Mesodermal cell (in vitro differentiated cells): Measurements from ENCODE around the gene SQOR. TPM values are rescaled to one million over a fixed set of nuclear protein-coding genes. Genes with fewer than 3 reads are reported as not detected.
A peak's percentile ranks its signal among the peaks of the same experiment; 100 is the strongest.

Experiments
- H3K27ac ChIP-seq: 2 replicates; pipeline ENCODE4 v1.7.0; 2013; ENCODE audit warnings: mild to moderate bottlenecking, low read depth, low read length, moderate library complexity; ENCODE audit not compliant: severe bottlenecking
- H3K36me3 ChIP-seq: 2 replicates; pipeline ENCODE4 v1.7.1; 2013; ENCODE audit warnings: mild to moderate bottlenecking, low read length, moderate library complexity; ENCODE audit not compliant: control insufficient read depth, insufficient read depth
- H3K4me1 ChIP-seq: one replicate; pipeline ENCODE4 v1.7.1; 2013; ENCODE audit warnings: mild to moderate bottlenecking, low read length; ENCODE audit not compliant: insufficient read depth, control insufficient read depth, poor library complexity, severe bottlenecking
- H3K4me3 ChIP-seq: 2 replicates; pipeline ENCODE4 v1.7.0; 2013; ENCODE audit warnings: low read length, control low read depth, mild to moderate bottlenecking; ENCODE audit not compliant: insufficient read depth, poor library complexity, severe bottlenecking; ENCODE audit errors: extremely low read depth
- H3K9me3 ChIP-seq: 2 replicates; pipeline ENCODE4 v1.7.1; 2013; ENCODE audit warnings: mild to moderate bottlenecking, low read length, moderate library complexity; ENCODE audit not compliant: control insufficient read depth
- WGBS, 2 experiments: methylation state at CpG; one replicate each; pipeline ENCODE4 v1.1.5; 2013; ENCODE audit warnings: missing lambda C conversion rate in 2 of 2; ENCODE audit not compliant: insufficient coverage in 2 of 2; 5-methylcytosine and 5-hydroxymethylcytosine counted together
- polyA plus RNA-seq, 2 experiments: library from polyadenylated mRNA; stranded (reverse); fragments of 50-300 nt; gene quantifications; one replicate each; pipeline ENCODE4 v1.2.3, GENCODE V29; 2013

The SQOR gene
- polyA plus RNA-seq (2013, experiment 1 of 2) = 0.59 TPM
- polyA plus RNA-seq (2013, experiment 2 of 2) = 0.66 TPM

- Histone ChIP-seq H3K36me3 (no peaks in the 10 kb centered on the region), H3K4me1 (peaks cover 6% of the 10 kb centered on the region), H3K9me3 (no peaks in the 10 kb centered on the region), H3K27ac (no peak within 1 kb of the TSS), H3K4me3 (peak within 1 kb of the TSS; percentile 43)
- 6 to 7% methylated on average over 44 to 53 of the region's 53 CpGs for WGBS, 2 experiments
These were observed at the start of gene SQOR for GRCh38 chr15:45634432-45635190. TSS of gene SQOR (plus strand) at chr15:45635029. CDS start at chr15:45658924, 23,895 bp downstream.

- no peak overlapping the region for H3K27ac ChIP-seq
These were observed 49.6 kb upstream of the SQOR start for GRCh38 chr15:45585069-45585791.

GRCh38 chr15:45586125-45586524 is 48.7 kb upstream of the SQOR start:
- H3K4me3 ChIP-seq = peak overlapping the region; percentile 93
- H3K9me3 ChIP-seq = no peaks in the 10 kb centered on the region
- peaks cover 16% of the 10 kb centered on the region for H3K4me1 ChIP-seq
- 88 to 89% methylated on average over 2 to 3 of the region's 3 CpGs for WGBS, 2 experiments
- no peaks in the 10 kb centered on the region for H3K36me3 ChIP-seq
- peak overlapping the region; percentile 99 for H3K27ac ChIP-seq

More at GRCh38 chr15:45585069-45585791, 49.6 kb upstream of the SQOR start:
- 85 to 93% methylated on average over 4 to 5 of the region's 7 CpGs for WGBS, 2 experiments
- Histone ChIP-seq H3K4me1 (peaks cover 16% of the 10 kb centered on the region), H3K9me3 (no peaks in the 10 kb centered on the region), H3K4me3 (no peak overlapping the region), H3K36me3 (no peaks in the 10 kb centered on the region)

DNA sequence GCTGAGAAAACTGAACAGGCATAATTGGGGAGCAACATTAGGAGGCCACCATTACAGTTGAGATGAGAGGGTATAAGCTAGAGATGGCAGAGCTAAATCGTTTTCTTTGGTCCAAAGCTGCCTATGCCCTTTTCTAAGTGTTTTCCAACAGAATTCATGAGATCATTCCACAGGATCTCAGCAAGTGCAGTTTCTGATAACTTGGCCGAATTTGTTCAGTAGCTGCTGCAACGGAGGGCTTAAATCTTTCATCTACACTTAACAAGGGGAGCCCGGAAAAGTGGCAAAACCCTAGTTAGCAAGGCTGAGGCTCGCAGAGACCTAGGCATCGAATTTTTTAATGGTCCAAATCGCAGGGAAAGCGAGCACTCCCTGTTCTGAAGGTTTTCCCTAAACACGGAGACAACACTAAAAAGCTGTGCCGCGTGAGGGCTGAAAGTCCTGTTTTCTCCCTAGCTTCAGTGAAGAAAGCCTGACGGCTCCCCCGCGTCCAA is 48.2 kb upstream of the SQOR start:
- WGBS, 2 experiments = 6% methylated on average over 12 to 13 of the region's 14 CpGs
- Histone ChIP-seq H3K4me1 (peaks cover 16% of the 10 kb centered on the region), H3K9me3 (no peaks in the 10 kb centered on the region), H3K27ac (peak overlapping the region; percentile 99), H3K4me3 (peak overlapping the region; percentile 93), H3K36me3 (peaks cover 3% of the 10 kb centered on the region)

DNA sequence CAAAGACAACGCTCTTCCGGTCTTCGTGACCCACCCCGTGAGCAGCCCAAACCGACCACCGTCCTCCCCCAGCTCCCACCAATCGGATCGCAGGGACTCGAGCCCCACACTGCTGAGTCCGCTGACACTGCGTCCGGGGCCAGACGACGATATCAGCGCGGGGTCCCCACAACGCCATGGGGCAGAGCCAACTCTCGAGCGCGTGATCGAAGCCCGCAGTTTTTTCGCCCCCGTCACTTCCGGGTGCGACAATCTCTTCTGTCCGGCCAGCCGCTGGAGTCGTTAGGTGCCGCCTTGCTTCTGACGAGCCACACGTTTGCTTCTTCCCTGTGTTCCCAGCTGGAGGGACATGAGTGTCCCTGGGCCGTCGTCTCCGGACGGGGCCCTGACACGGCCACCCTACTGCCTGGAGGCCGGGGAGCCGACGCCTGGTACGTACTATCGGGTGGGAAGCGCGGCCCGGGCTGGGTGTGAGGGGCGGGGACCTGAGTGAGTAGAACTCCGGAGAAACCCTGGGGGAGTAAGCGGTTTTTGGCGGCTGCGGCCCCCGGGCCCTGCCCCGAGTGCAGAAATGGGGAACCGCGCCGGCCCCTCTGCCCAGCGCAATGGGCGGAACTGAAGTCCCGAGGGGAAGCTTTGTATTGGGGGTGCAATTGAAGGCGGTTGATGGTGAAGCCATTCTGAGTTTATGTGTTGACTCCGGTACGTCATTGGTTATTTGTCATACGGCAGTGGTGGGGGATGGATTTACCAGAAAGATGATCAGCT is 47.5 kb upstream of the SQOR start, which contains the start of gene BLOC1S6:
TSS of gene BLOC1S6 (plus strand) at position 285 of the 768 bp plus-strand sequence. CDS start at position 350, 65 bp downstream.
- Histone ChIP-seq H3K4me1 (peaks cover 16% of the 10 kb centered on the region), H3K9me3 (no peaks in the 10 kb centered on the region), H3K27ac (peak within 1 kb of the TSS; percentile 99), H3K36me3 (peaks cover 10% of the 10 kb centered on the region), H3K4me3 (peak within 1 kb of the TSS; percentile 93)
- WGBS, 2 experiments = 0% methylated on average over 29 to 61 of the region's 62 CpGs

DNA sequence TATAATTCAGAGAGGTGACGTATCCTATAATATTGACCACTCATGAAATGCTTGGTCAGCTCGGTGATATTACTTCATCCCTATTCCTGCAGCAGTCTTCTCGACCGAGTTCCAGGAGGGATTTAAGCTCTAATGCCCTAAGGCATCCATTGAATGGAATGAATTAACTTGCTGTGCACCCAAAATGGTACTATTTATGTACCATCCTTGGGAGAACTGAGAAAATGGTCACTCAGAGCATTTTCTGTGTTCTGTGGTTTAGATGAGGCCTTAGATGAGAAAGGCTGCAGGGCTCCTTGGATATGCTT is 47.0 kb upstream of the SQOR start:
- H3K4me3 ChIP-seq = peak overlapping the region; percentile 93
- 0% methylated on average over 3 of the region's 4 CpGs for WGBS, 2 experiments
- peaks cover 15% of the 10 kb centered on the region for H3K36me3 ChIP-seq
- H3K27ac ChIP-seq = peak overlapping the region; percentile 99
- H3K4me1 ChIP-seq = peaks cover 16% of the 10 kb centered on the region
- H3K9me3 ChIP-seq = no peaks in the 10 kb centered on the region

GRCh38 chr15:45588219-45588875 is 46.5 kb upstream of the SQOR start:
- WGBS, 2 experiments = 75 to 80% methylated on average over 3 of the region's 6 CpGs
- no peaks in the 10 kb centered on the region for H3K9me3 ChIP-seq
- H3K4me3 ChIP-seq = peak overlapping the region; percentile 93
- H3K36me3 ChIP-seq = peaks cover 20% of the 10 kb centered on the region
- H3K27ac ChIP-seq = peak overlapping the region; percentile 99
- peaks cover 16% of the 10 kb centered on the region for H3K4me1 ChIP-seq

DNA sequence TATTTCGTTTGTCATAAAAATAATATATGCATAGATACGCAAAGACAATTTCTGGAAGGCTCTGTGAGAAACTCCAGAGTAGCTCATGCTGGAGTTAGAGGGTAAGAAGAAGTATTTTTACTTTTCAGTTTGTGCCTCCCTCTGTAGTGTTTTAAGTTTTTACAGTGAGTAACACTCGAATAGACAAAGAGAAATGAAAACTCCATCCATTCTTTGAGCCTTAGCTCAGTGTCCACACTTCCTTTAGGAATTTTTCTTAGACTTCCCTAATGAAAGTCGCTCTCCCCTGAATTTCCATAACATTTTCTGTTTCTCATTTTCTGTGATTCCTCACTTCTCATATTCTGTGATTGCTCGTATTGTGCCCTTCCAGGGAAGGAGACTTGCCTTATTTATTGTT is 45.6 kb upstream of the SQOR start:
- Histone ChIP-seq H3K4me1 (peaks cover 16% of the 10 kb centered on the region), H3K27ac (no peak overlapping the region), H3K9me3 (no peaks in the 10 kb centered on the region), H3K36me3 (peaks cover 28% of the 10 kb centered on the region), H3K4me3 (no peak overlapping the region)
- 85 to 100% methylated on average over 3 to 4 of the region's 5 CpGs for WGBS, 2 experiments

DNA sequence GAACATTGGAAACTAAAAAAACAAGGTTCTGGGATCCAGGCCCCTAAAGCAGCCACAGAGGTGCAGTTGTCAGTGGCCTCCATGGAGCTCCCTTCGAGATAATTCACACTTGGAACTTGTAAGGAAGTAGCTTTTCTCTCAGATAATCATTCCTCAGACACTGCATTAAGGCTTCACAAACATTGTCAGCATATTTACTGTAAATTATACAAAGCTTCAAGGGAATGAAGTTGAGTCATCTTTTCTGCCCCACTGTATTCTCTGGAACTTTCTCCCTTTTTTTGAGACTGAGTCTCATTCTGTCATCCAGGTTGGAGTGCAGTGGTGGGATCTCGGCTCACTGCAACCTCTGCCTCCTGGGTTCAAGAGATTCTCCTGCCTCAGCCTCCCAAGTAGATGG is 40.5 kb upstream of the SQOR start:
- Histone ChIP-seq H3K9me3 (peaks cover 10% of the 10 kb centered on the region), H3K36me3 (peaks cover 59% of the 10 kb centered on the region), H3K4me3 (no peak overlapping the region), H3K4me1 (peaks cover 8% of the 10 kb centered on the region), H3K27ac (no peak overlapping the region)
- WGBS, 2 experiments = 94 to 100% methylated on average over 1 to 2 of the region's 2 CpGs
